LoVo (cell line): Measurements from ENCODE around the gene HEATR5A.
"Not testable (repeated sequence)": the region's sequence is repeated elsewhere in the genome, so short reads cannot be mapped to it uniquely, and the experiment has no call there.

Experiments used
- DNase-seq: peaks from one replicate; pipeline ENCODE4 v3.0.0-alpha.2; 2016; ENCODE audit warnings: low spot score

The HEATR5A gene

GRCh38 chr14:31256534-31257243 lies 163.7 kb downstream of the HEATR5A start:
- DNase-seq = no peak

- DNase-seq = not testable (repeated sequence)
These were observed 164.4 kb downstream of the HEATR5A start for GRCh38 chr14:31255918-31256317.

- no peak for DNase-seq
These were observed 165.1 kb downstream of the HEATR5A start for GRCh38 chr14:31255286-31255685.

GRCh38 chr14:31253746-31254471 lies 166.4 kb downstream of the HEATR5A start:
- no peak for DNase-seq

DNA sequence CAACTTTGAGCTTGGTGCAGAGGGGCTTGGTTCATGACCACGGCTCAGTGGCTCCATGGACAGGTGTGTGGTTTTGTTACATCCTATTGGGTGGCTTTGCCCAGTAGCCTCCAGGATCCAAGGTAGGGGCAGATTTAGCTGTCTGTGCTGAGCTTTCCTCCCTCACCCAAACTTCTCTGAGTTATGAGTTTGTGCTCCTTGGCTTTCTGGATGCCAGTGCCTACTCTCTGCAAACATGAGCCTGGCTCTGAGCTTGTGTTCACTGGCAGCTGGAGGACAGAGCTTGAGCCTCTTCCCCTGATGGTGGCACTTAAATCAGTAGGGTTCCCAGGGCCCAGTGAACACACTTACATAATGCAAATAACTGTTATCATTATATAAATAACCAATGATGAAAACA lies 167.5 kb downstream of the HEATR5A start:
- no peak for DNase-seq

GRCh38 chr14:31251028-31251958 lies 169.1 kb downstream of the HEATR5A start:
- DNase-seq = peak; percentile 82

DNA sequence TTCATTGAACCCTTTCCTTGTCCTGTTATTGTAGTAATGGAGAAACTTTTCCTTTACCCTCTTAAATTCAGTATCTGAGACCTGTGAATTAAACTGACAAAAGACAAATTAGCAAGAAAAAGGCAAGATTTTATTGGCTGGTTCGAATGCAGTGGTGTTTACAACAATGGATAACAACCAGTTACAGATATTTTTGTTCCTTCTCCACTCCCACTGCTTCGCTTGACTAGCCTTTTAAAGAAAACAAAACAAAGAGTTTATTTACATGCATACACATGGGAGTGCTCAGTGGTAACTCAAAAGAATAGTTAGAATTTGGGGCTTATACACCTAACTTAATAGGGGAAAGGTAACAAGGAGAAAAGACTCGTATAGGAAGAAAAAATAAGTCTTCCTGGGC lies 175.7 kb downstream of the HEATR5A start:
- DNase-seq = no peak

- DNase-seq = peak; percentile 88
These were observed 176.5 kb downstream of the HEATR5A start for GRCh38 chr14:31243860-31244259.

- DNase-seq = not testable (repeated sequence)
These were observed 178.0 kb downstream of the HEATR5A start for GRCh38 chr14:31242161-31242940.
